ENCODE data around the gene SLC4A5. TPM values are rescaled to one million over a fixed set of nuclear protein-coding genes. Genes with fewer than 3 reads are reported as not detected.
A peak's percentile ranks its signal among the peaks of the same experiment; 100 is the strongest.

SLC4A5 gene
- total and polyA plus RNA-seq, 2 of the 8 experiments (the other 6 are each of a cell fraction or from before 2014, with no cell fraction given), result 0.42 to 0.52 TPM

DNA sequence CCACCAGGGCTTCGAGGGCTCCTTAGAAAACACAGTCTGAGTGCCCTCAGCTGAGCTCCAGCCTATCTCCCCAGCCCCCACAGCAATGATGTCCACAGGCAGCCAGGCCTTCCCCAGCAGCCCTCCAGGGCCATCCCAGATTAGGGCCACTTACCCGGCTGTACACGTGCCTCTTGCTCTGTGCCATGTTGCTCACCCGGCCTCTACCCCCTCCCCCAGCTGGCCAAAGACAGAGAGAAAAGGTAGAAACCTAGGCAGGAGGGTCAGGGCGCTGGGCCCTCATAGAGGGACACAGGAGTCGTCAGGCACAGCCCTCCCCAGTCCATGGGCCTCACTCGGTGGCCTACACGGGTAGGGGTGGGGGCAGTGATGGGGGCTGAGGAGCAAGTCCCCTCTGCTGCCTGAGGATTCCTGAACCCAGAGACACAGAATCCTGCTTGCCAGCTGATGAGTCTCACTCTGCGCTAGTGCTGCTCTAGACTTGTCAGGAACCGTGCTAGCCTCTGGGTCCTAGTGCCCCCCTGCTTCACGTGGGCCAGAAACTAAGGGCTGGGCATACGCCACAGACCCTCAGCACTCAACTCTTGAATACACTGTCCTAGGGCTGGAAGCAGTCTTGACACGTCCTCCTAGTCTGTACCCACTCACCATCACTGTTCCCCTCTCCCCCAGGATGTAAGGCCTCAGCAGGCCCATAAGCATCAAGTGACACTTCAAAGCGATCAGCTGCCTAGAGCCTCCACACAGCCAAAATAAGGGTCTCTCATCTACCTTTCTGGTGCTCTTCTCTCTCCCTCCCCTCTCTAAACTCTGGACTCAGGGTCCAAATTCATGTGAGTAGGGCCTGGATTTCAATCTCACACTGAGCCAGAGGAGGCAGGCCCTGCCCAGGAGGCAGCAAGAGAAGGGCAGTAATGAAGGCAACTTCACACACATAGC lies 36.9 kb upstream of the SLC4A5 start, which contains the start of gene DCTN1 (continued):
- TF ChIP-seq GABPA (IDR thresholded peaks at IDR 0.05; ENCODE audit: borderline replicate concordance, insufficient read depth, low read length), result no peak
- no peak for TF ChIP-seq TEAD4 (IDR thresholded peaks at IDR 0.05; ENCODE audit: low read depth, low read length)
- TF ChIP-seq CREB1 (IDR thresholded peaks at IDR 0.05), result peak; percentile 67
- no peak for TF ChIP-seq MAFK (IDR thresholded peaks at IDR 0.05; ENCODE audit: low read depth, low read length)
- no peak for TF ChIP-seq CBX5 (IDR thresholded peaks at IDR 0.05; ENCODE audit: low read depth, low read length)
- TF ChIP-seq TAF1 (IDR thresholded peaks at IDR 0.05; ENCODE audit: low read depth, low read length), result no peak
- no peak for TF ChIP-seq CEBPB (IDR thresholded peaks at IDR 0.05; ENCODE audit: low read depth, low read length)
- TF ChIP-seq, protein P1, sequence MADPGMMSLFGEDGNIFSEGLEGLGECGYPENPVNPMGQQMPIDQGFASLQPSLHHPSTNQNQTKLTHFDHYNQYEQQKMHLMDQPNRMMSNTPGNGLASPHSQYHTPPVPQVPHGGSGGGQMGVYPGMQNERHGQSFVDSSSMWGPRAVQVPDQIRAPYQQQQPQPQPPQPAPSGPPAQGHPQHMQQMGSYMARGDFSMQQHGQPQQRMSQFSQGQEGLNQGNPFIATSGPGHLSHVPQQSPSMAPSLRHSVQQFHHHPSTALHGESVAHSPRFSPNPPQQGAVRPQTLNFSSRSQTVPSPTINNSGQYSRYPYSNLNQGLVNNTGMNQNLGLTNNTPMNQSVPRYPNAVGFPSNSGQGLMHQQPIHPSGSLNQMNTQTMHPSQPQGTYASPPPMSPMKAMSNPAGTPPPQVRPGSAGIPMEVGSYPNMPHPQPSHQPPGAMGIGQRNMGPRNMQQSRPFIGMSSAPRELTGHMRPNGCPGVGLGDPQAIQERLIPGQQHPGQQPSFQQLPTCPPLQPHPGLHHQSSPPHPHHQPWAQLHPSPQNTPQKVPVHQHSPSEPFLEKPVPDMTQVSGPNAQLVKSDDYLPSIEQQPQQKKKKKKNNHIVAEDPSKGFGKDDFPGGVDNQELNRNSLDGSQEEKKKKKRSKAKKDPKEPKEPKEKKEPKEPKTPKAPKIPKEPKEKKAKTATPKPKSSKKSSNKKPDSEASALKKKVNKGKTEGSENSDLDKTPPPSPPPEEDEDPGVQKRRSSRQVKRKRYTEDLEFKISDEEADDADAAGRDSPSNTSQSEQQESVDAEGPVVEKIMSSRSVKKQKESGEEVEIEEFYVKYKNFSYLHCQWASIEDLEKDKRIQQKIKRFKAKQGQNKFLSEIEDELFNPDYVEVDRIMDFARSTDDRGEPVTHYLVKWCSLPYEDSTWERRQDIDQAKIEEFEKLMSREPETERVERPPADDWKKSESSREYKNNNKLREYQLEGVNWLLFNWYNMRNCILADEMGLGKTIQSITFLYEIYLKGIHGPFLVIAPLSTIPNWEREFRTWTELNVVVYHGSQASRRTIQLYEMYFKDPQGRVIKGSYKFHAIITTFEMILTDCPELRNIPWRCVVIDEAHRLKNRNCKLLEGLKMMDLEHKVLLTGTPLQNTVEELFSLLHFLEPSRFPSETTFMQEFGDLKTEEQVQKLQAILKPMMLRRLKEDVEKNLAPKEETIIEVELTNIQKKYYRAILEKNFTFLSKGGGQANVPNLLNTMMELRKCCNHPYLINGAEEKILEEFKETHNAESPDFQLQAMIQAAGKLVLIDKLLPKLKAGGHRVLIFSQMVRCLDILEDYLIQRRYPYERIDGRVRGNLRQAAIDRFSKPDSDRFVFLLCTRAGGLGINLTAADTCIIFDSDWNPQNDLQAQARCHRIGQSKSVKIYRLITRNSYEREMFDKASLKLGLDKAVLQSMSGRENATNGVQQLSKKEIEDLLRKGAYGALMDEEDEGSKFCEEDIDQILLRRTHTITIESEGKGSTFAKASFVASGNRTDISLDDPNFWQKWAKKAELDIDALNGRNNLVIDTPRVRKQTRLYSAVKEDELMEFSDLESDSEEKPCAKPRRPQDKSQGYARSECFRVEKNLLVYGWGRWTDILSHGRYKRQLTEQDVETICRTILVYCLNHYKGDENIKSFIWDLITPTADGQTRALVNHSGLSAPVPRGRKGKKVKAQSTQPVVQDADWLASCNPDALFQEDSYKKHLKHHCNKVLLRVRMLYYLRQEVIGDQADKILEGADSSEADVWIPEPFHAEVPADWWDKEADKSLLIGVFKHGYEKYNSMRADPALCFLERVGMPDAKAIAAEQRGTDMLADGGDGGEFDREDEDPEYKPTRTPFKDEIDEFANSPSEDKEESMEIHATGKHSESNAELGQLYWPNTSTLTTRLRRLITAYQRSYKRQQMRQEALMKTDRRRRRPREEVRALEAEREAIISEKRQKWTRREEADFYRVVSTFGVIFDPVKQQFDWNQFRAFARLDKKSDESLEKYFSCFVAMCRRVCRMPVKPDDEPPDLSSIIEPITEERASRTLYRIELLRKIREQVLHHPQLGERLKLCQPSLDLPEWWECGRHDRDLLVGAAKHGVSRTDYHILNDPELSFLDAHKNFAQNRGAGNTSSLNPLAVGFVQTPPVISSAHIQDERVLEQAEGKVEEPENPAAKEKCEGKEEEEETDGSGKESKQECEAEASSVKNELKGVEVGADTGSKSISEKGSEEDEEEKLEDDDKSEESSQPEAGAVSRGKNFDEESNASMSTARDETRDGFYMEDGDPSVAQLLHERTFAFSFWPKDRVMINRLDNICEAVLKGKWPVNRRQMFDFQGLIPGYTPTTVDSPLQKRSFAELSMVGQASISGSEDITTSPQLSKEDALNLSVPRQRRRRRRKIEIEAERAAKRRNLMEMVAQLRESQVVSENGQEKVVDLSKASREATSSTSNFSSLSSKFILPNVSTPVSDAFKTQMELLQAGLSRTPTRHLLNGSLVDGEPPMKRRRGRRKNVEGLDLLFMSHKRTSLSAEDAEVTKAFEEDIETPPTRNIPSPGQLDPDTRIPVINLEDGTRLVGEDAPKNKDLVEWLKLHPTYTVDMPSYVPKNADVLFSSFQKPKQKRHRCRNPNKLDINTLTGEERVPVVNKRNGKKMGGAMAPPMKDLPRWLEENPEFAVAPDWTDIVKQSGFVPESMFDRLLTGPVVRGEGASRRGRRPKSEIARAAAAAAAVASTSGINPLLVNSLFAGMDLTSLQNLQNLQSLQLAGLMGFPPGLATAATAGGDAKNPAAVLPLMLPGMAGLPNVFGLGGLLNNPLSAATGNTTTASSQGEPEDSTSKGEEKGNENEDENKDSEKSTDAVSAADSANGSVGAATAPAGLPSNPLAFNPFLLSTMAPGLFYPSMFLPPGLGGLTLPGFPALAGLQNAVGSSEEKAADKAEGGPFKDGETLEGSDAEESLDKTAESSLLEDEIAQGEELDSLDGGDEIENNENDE (IDR thresholded peaks at IDR 0.05; ENCODE audit: insufficient replicate concordance, low read length), result no peak
- peak; percentile 41; the same call in 1 of the 2 replicates for TF ChIP-seq KDM1A (IDR thresholded peaks at IDR 0.05; ENCODE audit: borderline replicate concordance, low read length)
- peak; percentile 23; the same call in 1 of the 2 replicates for TF ChIP-seq SP1 (IDR thresholded peaks at IDR 0.05; ENCODE audit: low read depth, low read length)

Measured in H1 (cell line).